Lower lobe of right lung (tissue), 2 donors: Measurements from ENCODE around the gene PATJ. TPM values are rescaled to one million over a fixed set of nuclear protein-coding genes. Genes with fewer than 3 reads are reported as not detected.
"Not testable (repeated sequence)": the region's sequence is repeated elsewhere in the genome, so short reads cannot be mapped to it uniquely, and the experiment has no call there.

ENCODE experiments used
- ATAC-seq, 2 donors: fragments of 200-7000 bp; cut with Tn5 transposase; one replicate each; pipeline ENCODE4 v1.9.1; 2020 to 2022; ENCODE audit warnings: mild to moderate bottlenecking in 2 of 2, moderate library complexity in 2 of 2
- DNase-seq: peaks from one replicate; pipeline ENCODE4 v3.0.0-alpha.2; 2020
- H3K27ac ChIP-seq: fragments of 200-600 bp; one replicate; pipeline ENCODE4 v1.8.0; 2022
- H3K27me3 ChIP-seq: fragments of 200-600 bp; one replicate; pipeline ENCODE4 v1.8.0; 2022; ENCODE audit warnings: low read depth
- H3K36me3 ChIP-seq: fragments of 200-600 bp; one replicate; pipeline ENCODE4 v1.8.0; 2022; ENCODE audit warnings: mild to moderate bottlenecking
- H3K4me1 ChIP-seq: fragments of 200-600 bp; one replicate; pipeline ENCODE4 v1.8.0; 2022
- H3K4me3 ChIP-seq: fragments of 200-600 bp; one replicate; pipeline ENCODE4 v1.8.0; 2022; ENCODE audit warnings: mild to moderate bottlenecking
- H3K9me3 ChIP-seq: fragments of 200-600 bp; one replicate; pipeline ENCODE4 v1.8.0; 2022
- intact Hi-C: fragments of 100-400 bp; cut with DNase I; formaldehyde crosslinking; loops from one replicate; pipeline ENCODE4 v1.11.0; 2022
- total RNA-seq: library from RNA; stranded (reverse); fragmentation: NEBNext Ultra II Directional; extraction: Animal tissue kit (Norgen Biotek cat#: 25700); gene quantifications from one replicate; pipeline ENCODE4 v1.2.1, GENCODE V29; 2021
- TF ChIP-seq, protein P1 (sequence below): fragments of 200-600 bp; IDR thresholded peaks from one replicate; pipeline ENCODE4 v1.8.0; 2022; ENCODE audit warnings: antibody characterized with exemption, mild to moderate bottlenecking
- donor health status: DM: no; HTN: yes; CAD: no; lungs with severe emphysema.

Gene PATJ
- total RNA-seq, 1 donor from 2014 or later, result 63.9 TPM

DNA sequence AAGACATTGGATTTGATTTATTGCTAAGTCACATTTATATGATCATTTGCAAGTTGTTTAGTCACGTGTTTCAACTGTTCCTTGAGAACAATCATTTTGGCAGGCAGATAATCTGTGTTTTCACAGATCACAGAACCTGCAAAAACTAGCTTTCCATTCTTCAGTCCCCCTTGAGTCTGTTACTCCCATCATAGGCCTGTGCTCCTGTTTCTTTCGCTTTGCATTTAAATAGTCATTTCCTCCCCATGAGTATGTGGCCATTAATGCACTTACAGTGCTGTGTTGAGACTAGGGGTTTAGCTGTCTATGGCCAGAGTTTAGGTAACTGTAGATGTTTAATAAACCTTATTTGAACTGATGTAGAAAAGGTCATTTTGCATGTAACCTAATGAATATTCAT is 214.5 kb downstream of the PATJ start:
- Histone ChIP-seq H3K27ac (no peak overlapping the region), H3K4me3 (no peak overlapping the region), H3K9me3 (no peaks in the 10 kb centered on the region), H3K36me3 (no peaks in the 10 kb centered on the region), H3K4me1 (no peaks in the 10 kb centered on the region), H3K27me3 (no peaks in the 10 kb centered on the region)
- ATAC-seq, result no peak
- TF ChIP-seq, protein P1, sequence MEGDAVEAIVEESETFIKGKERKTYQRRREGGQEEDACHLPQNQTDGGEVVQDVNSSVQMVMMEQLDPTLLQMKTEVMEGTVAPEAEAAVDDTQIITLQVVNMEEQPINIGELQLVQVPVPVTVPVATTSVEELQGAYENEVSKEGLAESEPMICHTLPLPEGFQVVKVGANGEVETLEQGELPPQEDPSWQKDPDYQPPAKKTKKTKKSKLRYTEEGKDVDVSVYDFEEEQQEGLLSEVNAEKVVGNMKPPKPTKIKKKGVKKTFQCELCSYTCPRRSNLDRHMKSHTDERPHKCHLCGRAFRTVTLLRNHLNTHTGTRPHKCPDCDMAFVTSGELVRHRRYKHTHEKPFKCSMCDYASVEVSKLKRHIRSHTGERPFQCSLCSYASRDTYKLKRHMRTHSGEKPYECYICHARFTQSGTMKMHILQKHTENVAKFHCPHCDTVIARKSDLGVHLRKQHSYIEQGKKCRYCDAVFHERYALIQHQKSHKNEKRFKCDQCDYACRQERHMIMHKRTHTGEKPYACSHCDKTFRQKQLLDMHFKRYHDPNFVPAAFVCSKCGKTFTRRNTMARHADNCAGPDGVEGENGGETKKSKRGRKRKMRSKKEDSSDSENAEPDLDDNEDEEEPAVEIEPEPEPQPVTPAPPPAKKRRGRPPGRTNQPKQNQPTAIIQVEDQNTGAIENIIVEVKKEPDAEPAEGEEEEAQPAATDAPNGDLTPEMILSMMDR, result no peak
- no peak for DNase-seq
- intact Hi-C loops, result no loop called here

DNA sequence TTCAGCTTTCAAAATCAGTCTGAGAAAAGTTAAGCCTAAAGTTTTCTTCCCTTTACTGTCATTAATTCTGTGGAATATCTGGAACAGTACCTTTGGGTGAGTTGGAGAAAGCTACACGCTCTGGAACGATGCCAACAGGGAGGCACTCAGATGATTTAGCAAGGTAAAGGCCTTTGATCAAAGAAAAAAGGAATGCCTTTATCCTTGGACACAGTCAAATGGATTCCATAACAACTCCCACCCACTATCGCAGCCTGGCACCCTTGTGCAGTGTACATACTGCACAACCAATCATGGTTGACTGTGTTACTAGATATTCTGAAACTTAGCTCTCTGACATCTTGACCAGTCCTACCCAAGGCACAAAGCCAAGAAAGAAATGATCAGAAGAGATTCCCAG is 218.7 kb downstream of the PATJ start:
- no peak for DNase-seq
- TF ChIP-seq, protein P1, result no peak
- Histone ChIP-seq H3K9me3 (no peaks in the 10 kb centered on the region), H3K4me1 (no peaks in the 10 kb centered on the region), H3K27me3 (no peaks in the 10 kb centered on the region), H3K27ac (no peak overlapping the region), H3K4me3 (no peak overlapping the region), H3K36me3 (no peaks in the 10 kb centered on the region)
- intact Hi-C loops, result no loop called here
- ATAC-seq, result no peak

GRCh38 chr1:61962631-61963030 is 220.4 kb downstream of the PATJ start:
- Histone ChIP-seq H3K4me3 (no peak overlapping the region), H3K27me3 (no peaks in the 10 kb centered on the region), H3K9me3 (no peaks in the 10 kb centered on the region), H3K27ac (no peak overlapping the region), H3K36me3 (no peaks in the 10 kb centered on the region), H3K4me1 (no peaks in the 10 kb centered on the region)
- no peak for ATAC-seq
- intact Hi-C loops, result no loop called here
- TF ChIP-seq, protein P1, result no peak
- DNase-seq, result no peak

DNA sequence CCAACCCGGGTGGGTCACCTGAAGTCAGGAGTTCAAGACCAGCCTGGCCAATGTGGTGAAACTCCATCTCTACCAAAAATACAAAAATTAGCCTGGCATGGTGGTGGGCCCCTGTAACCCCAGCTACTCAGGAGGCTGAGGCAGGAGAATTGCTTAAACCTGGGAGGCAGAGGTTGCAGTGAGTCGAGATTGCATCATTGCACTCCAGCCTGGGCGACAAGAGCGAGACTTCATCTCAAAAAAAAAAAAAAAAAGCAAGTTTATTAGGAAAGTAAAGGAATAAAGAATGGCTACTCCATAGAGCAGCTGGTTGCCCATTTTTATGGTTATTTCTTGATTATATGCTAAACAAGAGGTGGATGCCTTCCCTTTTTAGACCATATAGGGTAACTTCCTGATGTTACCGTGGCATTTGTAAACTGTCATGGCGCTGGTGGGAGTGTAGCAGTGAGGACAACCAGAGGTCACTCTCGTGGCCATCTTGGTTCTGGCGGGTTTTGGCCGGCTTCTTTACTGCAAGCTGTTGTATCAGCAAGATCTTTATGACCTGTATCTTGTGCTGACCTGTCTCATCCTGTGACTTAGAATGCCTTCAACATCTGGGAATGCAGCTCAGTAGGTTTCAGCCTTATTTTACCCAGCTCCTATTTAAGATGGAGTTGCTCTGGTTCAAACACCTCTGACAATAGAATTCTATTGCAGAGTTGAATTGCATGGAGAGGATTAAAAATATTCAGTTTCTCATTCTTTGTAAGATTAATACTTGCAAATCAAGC is 224.4 kb downstream of the PATJ start:
- intact Hi-C loops, H3K36me3 ChIP-seq, DNase-seq, H3K27ac ChIP-seq, H3K4me1 ChIP-seq, H3K27me3 ChIP-seq, H3K9me3 ChIP-seq, ATAC-seq, H3K4me3 ChIP-seq: not testable (repeated sequence)

DNA sequence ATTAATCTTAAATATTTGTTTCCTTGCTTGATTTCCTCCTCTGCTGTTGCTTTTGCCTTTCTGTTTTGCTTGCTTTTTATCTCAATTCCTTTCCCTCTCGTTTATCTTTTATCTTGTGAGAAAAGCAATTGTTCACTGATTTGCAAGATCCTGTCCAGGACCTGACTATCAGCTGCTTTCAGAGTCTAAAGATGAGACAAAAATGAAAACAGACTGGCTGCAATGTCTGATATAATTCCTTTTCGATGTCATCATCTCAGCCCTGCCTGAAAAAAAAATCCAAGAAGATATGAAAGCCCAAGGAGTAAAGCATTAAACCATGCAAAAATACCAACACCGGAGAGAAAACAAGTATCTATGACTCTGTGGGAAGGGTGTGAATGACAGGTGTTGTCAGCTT is 225.5 kb downstream of the PATJ start:
- Histone ChIP-seq H3K4me3 (no peak overlapping the region), H3K4me1 (no peaks in the 10 kb centered on the region), H3K9me3 (no peaks in the 10 kb centered on the region), H3K36me3 (no peaks in the 10 kb centered on the region), H3K27ac (no peak overlapping the region), H3K27me3 (no peaks in the 10 kb centered on the region)
- intact Hi-C loops, result no loop called here
- TF ChIP-seq, protein P1, result no peak
- ATAC-seq, result no peak
- no peak for DNase-seq

- Histone ChIP-seq H3K36me3 (no peaks in the 10 kb centered on the region), H3K27ac (no peak overlapping the region), H3K4me1 (no peaks in the 10 kb centered on the region), H3K9me3 (no peaks in the 10 kb centered on the region), H3K4me3 (no peak overlapping the region), H3K27me3 (no peaks in the 10 kb centered on the region)
- intact Hi-C loops, result no loop called here
- TF ChIP-seq, protein P1, result no peak
- ATAC-seq, result no peak
- DNase-seq, result no peak
Measured at GRCh38 chr1:61968869-61969268, 226.6 kb downstream of the PATJ start.
